ENCODE data around the gene DNAH7. TPM values are rescaled to one million over a fixed set of nuclear protein-coding genes. Genes with fewer than 3 reads are reported as not detected.

Gene DNAH7
- polyA plus RNA-seq, 4 donors, result under 0.01 to 1.1 (median 0.10) TPM; not detected in 1

- FAIRE-seq, result no peak
These were observed 237.4 kb downstream of the DNAH7 start for GRCh38 chr2:195830968-195831950.

GRCh38 chr2:195824478-195824877 is 244.2 kb downstream of the DNAH7 start:
- H3K27me3 ChIP-seq (ENCODE audit: control insufficient read depth in 3 of 3, insufficient read depth in 3 of 3, low read length in 3 of 3), result no peaks in the 10 kb centered on the region
- H3K27ac ChIP-seq (ENCODE audit: low read depth in 1 of 3, low read length in 2 of 3), result no peak overlapping the region
- no peak for FAIRE-seq
- H3K36me3 ChIP-seq (ENCODE audit: control insufficient read depth in 3 of 3, insufficient read depth in 2 of 3, low read depth in 1 of 3, low read length in 3 of 3), result no peaks in the 10 kb centered on the region
- 87 to 90% (median 90%) methylated on average over 2 of the region's 2 CpGs for WGBS, 3 donors
- no peak overlapping the region for H3K4me3 ChIP-seq (ENCODE audit: low read depth in 1 of 3, low read length in 3 of 3)
- DNase-seq, result no peak
- no peaks in the 10 kb centered on the region for H3K9me3 ChIP-seq (ENCODE audit: control insufficient read depth in 2 of 2, insufficient read depth in 1 of 2, low read depth in 1 of 2, low read length in 1 of 2)
- no peaks in the 10 kb centered on the region for H3K4me1 ChIP-seq (ENCODE audit: control insufficient read depth in 3 of 3, insufficient read depth in 2 of 3, low read depth in 1 of 3, low read length in 2 of 3)

More at GRCh38 chr2:195830968-195831950, 237.4 kb downstream of the DNAH7 start:
- no peaks in the 10 kb centered on the region for H3K9me3 ChIP-seq (ENCODE audit: control insufficient read depth in 2 of 2, insufficient read depth in 1 of 2, low read depth in 1 of 2, low read length in 1 of 2)
- no peak overlapping the region for H3K27ac ChIP-seq (ENCODE audit: low read depth in 1 of 3, low read length in 2 of 3)
- peak in 1 of 2 donors; percentile 6 for DNase-seq
- no peaks in the 10 kb centered on the region for H3K27me3 ChIP-seq (ENCODE audit: control insufficient read depth in 3 of 3, insufficient read depth in 3 of 3, low read length in 3 of 3)
- H3K4me3 ChIP-seq (ENCODE audit: low read depth in 1 of 3, low read length in 3 of 3), result no peak overlapping the region
- H3K4me1 ChIP-seq (ENCODE audit: control insufficient read depth in 3 of 3, insufficient read depth in 2 of 3, low read depth in 1 of 3, low read length in 2 of 3), result no peaks in the 10 kb centered on the region
- H3K36me3 ChIP-seq (ENCODE audit: control insufficient read depth in 3 of 3, insufficient read depth in 2 of 3, low read depth in 1 of 3, low read length in 3 of 3), result no peaks in the 10 kb centered on the region
- WGBS, 3 donors, result 52 to 55% (median 53%) methylated on average over 3 of the region's 3 CpGs

- no peak for FAIRE-seq
- 80 to 88% (median 85%) methylated on average over 3 of the region's 3 CpGs for WGBS, 3 donors
- DNase-seq, result no peak
These were observed 245.4 kb downstream of the DNAH7 start for GRCh38 chr2:195823206-195823605.

DNA sequence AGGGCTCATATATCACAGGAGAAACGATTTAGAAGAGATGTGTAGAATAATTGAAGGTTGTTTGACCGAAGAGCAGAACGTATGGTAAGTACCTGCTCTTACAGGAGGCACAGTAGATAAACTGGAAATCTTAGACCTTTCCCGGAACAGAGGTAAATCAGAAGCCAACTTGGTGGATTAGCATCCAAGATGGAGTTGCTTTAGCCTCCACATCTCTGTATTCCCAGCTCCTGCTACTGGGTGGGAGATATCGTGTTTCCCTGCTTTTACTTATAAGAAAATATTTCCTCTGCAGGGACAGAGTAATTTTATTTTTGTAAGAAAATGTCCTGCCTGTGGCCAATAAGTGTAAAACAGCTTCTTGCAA is 247.1 kb downstream of the DNAH7 start:
- 76 to 82% (median 78%) methylated on average over 5 of the region's 5 CpGs for WGBS, 3 donors

More at GRCh38 chr2:195823206-195823605, 245.4 kb downstream of the DNAH7 start:
- no peaks in the 10 kb centered on the region for H3K27me3 ChIP-seq (ENCODE audit: control insufficient read depth in 3 of 3, insufficient read depth in 3 of 3, low read length in 3 of 3)
- no peaks in the 10 kb centered on the region for H3K36me3 ChIP-seq (ENCODE audit: control insufficient read depth in 3 of 3, insufficient read depth in 2 of 3, low read depth in 1 of 3, low read length in 3 of 3)
- no peaks in the 10 kb centered on the region for H3K4me1 ChIP-seq (ENCODE audit: control insufficient read depth in 3 of 3, insufficient read depth in 2 of 3, low read depth in 1 of 3, low read length in 2 of 3)
- no peak overlapping the region for H3K4me3 ChIP-seq (ENCODE audit: low read depth in 1 of 3, low read length in 3 of 3)
- H3K27ac ChIP-seq (ENCODE audit: low read depth in 1 of 3, low read length in 2 of 3), result no peak overlapping the region
- no peaks in the 10 kb centered on the region for H3K9me3 ChIP-seq (ENCODE audit: control insufficient read depth in 2 of 2, insufficient read depth in 1 of 2, low read depth in 1 of 2, low read length in 1 of 2)

GRCh38 chr2:195820867-195821565 is 247.6 kb downstream of the DNAH7 start:
- DNase-seq (no peak), FAIRE-seq (no peak)
- no peak overlapping the region for H3K4me3 ChIP-seq (ENCODE audit: low read depth in 1 of 3, low read length in 3 of 3)
- H3K27ac ChIP-seq (ENCODE audit: low read depth in 1 of 3, low read length in 2 of 3), result no peak overlapping the region
- no peaks in the 10 kb centered on the region for H3K27me3 ChIP-seq (ENCODE audit: control insufficient read depth in 3 of 3, insufficient read depth in 3 of 3, low read length in 3 of 3)
- no peaks in the 10 kb centered on the region for H3K36me3 ChIP-seq (ENCODE audit: control insufficient read depth in 3 of 3, insufficient read depth in 2 of 3, low read depth in 1 of 3, low read length in 3 of 3)
- WGBS, 3 donors, result 83 to 89% (median 87%) methylated on average over 3 of the region's 3 CpGs
- no peaks in the 10 kb centered on the region for H3K9me3 ChIP-seq (ENCODE audit: control insufficient read depth in 2 of 2, insufficient read depth in 1 of 2, low read depth in 1 of 2, low read length in 1 of 2)
- H3K4me1 ChIP-seq (ENCODE audit: control insufficient read depth in 3 of 3, insufficient read depth in 2 of 3, low read depth in 1 of 3, low read length in 2 of 3), result no peaks in the 10 kb centered on the region

More for the DNA sequence above, 247.1 kb downstream of the DNAH7 start:
- DNase-seq (no peak), FAIRE-seq (no peak)
- H3K27me3 ChIP-seq (ENCODE audit: control insufficient read depth in 3 of 3, insufficient read depth in 3 of 3, low read length in 3 of 3), result no peaks in the 10 kb centered on the region
- H3K36me3 ChIP-seq (ENCODE audit: control insufficient read depth in 3 of 3, insufficient read depth in 2 of 3, low read depth in 1 of 3, low read length in 3 of 3), result no peaks in the 10 kb centered on the region
- H3K4me1 ChIP-seq (ENCODE audit: control insufficient read depth in 3 of 3, insufficient read depth in 2 of 3, low read depth in 1 of 3, low read length in 2 of 3), result no peaks in the 10 kb centered on the region
- no peak overlapping the region for H3K27ac ChIP-seq (ENCODE audit: low read depth in 1 of 3, low read length in 2 of 3)
- H3K4me3 ChIP-seq (ENCODE audit: low read depth in 1 of 3, low read length in 3 of 3), result no peak overlapping the region
- H3K9me3 ChIP-seq (ENCODE audit: control insufficient read depth in 2 of 2, insufficient read depth in 1 of 2, low read depth in 1 of 2, low read length in 1 of 2), result no peaks in the 10 kb centered on the region

- no peaks in the 10 kb centered on the region for H3K27me3 ChIP-seq (ENCODE audit: control insufficient read depth in 3 of 3, insufficient read depth in 3 of 3, low read length in 3 of 3)
- H3K9me3 ChIP-seq (ENCODE audit: control insufficient read depth in 2 of 2, insufficient read depth in 1 of 2, low read depth in 1 of 2, low read length in 1 of 2), result no peaks in the 10 kb centered on the region
- H3K36me3 ChIP-seq (ENCODE audit: control insufficient read depth in 3 of 3, insufficient read depth in 2 of 3, low read depth in 1 of 3, low read length in 3 of 3), result no peaks in the 10 kb centered on the region
- DNase-seq (no peak), FAIRE-seq (no peak)
- no peaks in the 10 kb centered on the region for H3K4me1 ChIP-seq (ENCODE audit: control insufficient read depth in 3 of 3, insufficient read depth in 2 of 3, low read depth in 1 of 3, low read length in 2 of 3)
- WGBS, 3 donors, result 93 to 96% (median 93%) methylated on average over 3 of the region's 3 CpGs
- no peak overlapping the region for H3K4me3 ChIP-seq (ENCODE audit: low read depth in 1 of 3, low read length in 3 of 3)
- H3K27ac ChIP-seq (ENCODE audit: low read depth in 1 of 3, low read length in 2 of 3), result no peak overlapping the region
These were observed 248.3 kb downstream of the DNAH7 start for GRCh38 chr2:195820373-195820772.

DNA sequence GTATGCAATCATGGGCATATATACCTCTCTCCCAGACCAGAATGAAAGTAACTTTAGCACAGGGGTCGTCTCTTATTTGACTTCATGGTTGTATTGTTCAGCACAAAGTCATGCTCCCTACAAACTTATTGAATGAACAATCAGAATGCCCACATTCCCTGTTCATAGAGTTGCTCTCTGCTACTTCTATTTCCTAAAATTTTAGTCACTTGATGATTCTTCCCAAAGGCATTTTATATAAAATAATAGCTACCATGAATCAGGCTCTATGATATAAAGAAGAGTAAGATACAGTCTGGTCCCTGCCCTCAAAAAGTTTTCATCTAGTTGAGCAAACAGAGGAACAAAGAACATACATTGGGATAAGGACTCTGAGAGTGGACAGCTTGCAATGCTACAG is 249.4 kb downstream of the DNAH7 start:
- no peak for FAIRE-seq
- WGBS, 3 donors, result 45 to 76% (median 54%) methylated on average over 1 of the region's 1 CpG
- no peaks in the 10 kb centered on the region for H3K9me3 ChIP-seq (ENCODE audit: control insufficient read depth in 2 of 2, insufficient read depth in 1 of 2, low read depth in 1 of 2, low read length in 1 of 2)
- no peaks in the 10 kb centered on the region for H3K36me3 ChIP-seq (ENCODE audit: control insufficient read depth in 3 of 3, insufficient read depth in 2 of 3, low read depth in 1 of 3, low read length in 3 of 3)
- H3K4me1 ChIP-seq (ENCODE audit: control insufficient read depth in 3 of 3, insufficient read depth in 2 of 3, low read depth in 1 of 3, low read length in 2 of 3), result no peaks in the 10 kb centered on the region
- DNase-seq, result no peak
- no peak overlapping the region for H3K27ac ChIP-seq (ENCODE audit: low read depth in 1 of 3, low read length in 2 of 3)
- H3K27me3 ChIP-seq (ENCODE audit: control insufficient read depth in 3 of 3, insufficient read depth in 3 of 3, low read length in 3 of 3), result no peaks in the 10 kb centered on the region
- H3K4me3 ChIP-seq (ENCODE audit: low read depth in 1 of 3, low read length in 3 of 3), result no peak overlapping the region

GRCh38 chr2:195818526-195818925 is 250.1 kb downstream of the DNAH7 start:
- Histone ChIP-seq H3K9me3 (ENCODE audit: control insufficient read depth in 2 of 2, insufficient read depth in 1 of 2, low read depth in 1 of 2, low read length in 1 of 2) (no peaks in the 10 kb centered on the region), H3K27me3 (ENCODE audit: control insufficient read depth in 3 of 3, insufficient read depth in 3 of 3, low read length in 3 of 3) (no peaks in the 10 kb centered on the region), H3K36me3 (ENCODE audit: control insufficient read depth in 3 of 3, insufficient read depth in 2 of 3, low read depth in 1 of 3, low read length in 3 of 3) (no peaks in the 10 kb centered on the region), H3K27ac (ENCODE audit: low read depth in 1 of 3, low read length in 2 of 3) (no peak overlapping the region), H3K4me3 (ENCODE audit: low read depth in 1 of 3, low read length in 3 of 3) (no peak overlapping the region), H3K4me1 (ENCODE audit: control insufficient read depth in 3 of 3, insufficient read depth in 2 of 3, low read depth in 1 of 3, low read length in 2 of 3) (no peaks in the 10 kb centered on the region)
- 61 to 79% (median 68%) methylated on average over 3 of the region's 3 CpGs for WGBS, 3 donors
- no peak for FAIRE-seq
- peak in 1 of 2 donors; percentile 29 for DNase-seq

Data from small intestine (tissue), 7 donors.